Stimulated activated naive CD8-positive, alpha-beta T cell treated with anti-CD3 and anti-CD28 coated beads, Interleukin-15, Interleukin-2, amounts not matched to agents 100 ng/mL and 50 ng/mL, for 24 hours (primary cell): ENCODE data around the gene AP2A2.

Experiments
- H3K27ac Mint-ChIP-seq: one replicate; pipeline ENCODE4 v1.8.0; 2021; ENCODE audit warnings: mild to moderate bottlenecking, mixed read lengths
- H3K27me3 Mint-ChIP-seq: one replicate; pipeline ENCODE4 v1.8.0; 2021; ENCODE audit warnings: mixed read lengths
- H3K36me3 Mint-ChIP-seq: one replicate; pipeline ENCODE4 v1.8.0; 2021; ENCODE audit warnings: low read depth, mixed read lengths
- H3K4me1 Mint-ChIP-seq: one replicate; pipeline ENCODE4 v1.8.0; 2021; ENCODE audit warnings: low read depth, mixed read lengths
- H3K4me3 Mint-ChIP-seq: one replicate; pipeline ENCODE4 v1.8.0; 2021; ENCODE audit warnings: mild to moderate bottlenecking, mixed read lengths
- H3K9me3 Mint-ChIP-seq: one replicate; pipeline ENCODE4 v1.8.0; 2021; ENCODE audit warnings: mixed read lengths

The AP2A2 gene

DNA sequence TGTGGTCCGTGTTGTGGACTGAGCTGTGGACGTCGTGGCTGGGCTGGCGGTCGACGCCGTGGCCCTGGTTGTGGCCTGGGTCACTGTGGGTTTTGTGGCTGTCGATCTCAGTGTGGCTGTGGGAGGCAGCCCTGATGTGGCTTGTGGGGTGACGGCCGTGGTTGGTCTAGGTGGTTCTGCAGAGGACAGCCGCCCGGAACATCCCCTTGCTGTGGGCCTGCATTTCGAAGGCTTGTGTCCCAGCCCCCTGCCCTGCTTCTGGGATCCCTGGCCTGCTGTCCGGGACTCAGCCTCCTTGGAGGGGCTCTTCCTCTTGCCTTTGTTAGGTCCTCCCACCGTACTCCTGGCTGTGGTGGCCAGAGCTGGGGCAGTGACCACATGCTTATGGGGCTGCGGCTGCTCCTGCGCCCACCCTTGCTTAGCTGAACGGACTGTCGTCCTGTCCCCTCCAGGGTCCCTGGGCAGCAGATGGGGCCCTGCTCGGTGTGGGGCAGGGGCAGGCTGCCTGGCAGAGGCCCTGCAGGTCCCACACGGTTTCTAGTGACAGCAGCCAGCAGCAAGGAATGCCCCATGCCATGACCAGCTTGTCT lies 93.7 kb downstream of the AP2A2 start:
- H3K27me3 Mint-ChIP-seq: no peaks in the 10 kb centered on the region
- H3K9me3 Mint-ChIP-seq: peaks cover 17% of the 10 kb centered on the region
- H3K4me3 Mint-ChIP-seq: no peak overlapping the region
- H3K27ac Mint-ChIP-seq: no peak overlapping the region
- H3K36me3 Mint-ChIP-seq: peaks cover 8% of the 10 kb centered on the region
- H3K4me1 Mint-ChIP-seq: peaks cover 21% of the 10 kb centered on the region

DNA sequence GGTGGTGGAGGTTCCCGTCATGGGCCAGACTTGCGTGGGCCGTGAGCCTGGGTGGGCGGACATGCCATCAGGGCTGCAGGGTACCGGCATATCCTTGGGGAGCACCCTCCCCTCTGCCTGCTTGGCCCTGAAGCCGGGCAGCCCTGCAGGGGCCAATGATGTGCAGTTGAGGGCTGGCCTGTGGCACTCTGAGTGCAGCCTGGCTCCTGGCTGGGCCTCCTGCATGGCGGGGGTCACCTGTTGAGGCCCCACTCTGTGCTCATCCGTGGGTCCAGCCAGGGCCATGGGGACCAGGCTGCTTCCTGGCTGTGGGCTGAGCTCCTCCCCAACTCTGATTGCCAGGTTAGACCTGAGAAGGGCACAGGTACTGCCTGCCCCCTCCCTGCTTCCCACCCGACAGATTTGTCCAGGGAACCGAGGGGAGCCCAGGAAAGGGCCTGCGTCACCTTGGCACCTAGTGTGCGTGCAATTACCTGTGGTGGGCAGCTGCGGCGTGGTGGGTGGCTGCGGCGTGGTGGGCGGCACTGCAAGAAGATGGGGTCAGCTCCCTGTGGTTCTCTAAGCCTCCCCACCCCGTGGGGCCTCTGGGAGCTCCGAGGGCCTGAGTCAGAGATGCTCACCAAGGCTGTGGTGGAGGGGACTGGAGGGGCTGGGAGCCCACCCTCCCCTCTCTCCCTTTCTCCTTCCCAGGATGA lies 94.7 kb downstream of the AP2A2 start:
- peaks cover 17% of the 10 kb centered on the region for H3K9me3 Mint-ChIP-seq
- no peak overlapping the region for H3K27ac Mint-ChIP-seq
- no peak overlapping the region for H3K4me3 Mint-ChIP-seq
- H3K36me3 Mint-ChIP-seq: peaks cover 8% of the 10 kb centered on the region
- no peaks in the 10 kb centered on the region for H3K27me3 Mint-ChIP-seq
- H3K4me1 Mint-ChIP-seq: peaks cover 21% of the 10 kb centered on the region

DNA sequence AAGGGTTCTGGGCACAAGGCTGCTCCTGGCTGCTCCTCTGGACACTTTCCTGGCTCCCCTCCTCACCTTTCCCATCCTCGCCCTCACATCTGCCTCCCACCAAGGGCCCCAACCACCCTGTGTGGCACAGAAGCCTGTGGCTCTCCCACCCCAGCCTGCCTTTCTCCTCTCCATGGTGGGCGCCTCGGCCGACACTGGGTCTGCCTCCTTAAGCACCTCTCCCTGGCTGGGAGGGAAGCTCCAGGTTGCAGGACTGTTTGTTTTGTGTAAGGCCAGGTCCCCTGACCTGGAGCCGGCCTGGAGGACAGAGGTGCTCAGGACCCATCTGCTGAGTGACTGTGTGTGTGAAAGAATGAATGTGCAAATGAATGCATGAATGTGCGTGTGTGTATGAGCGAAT lies 96.7 kb downstream of the AP2A2 start:
- Mint-ChIP-seq H3K9me3 (peaks cover 7% of the 10 kb centered on the region), H3K4me1 (peaks cover 10% of the 10 kb centered on the region), H3K36me3 (peaks cover 3% of the 10 kb centered on the region), H3K27me3 (no peaks in the 10 kb centered on the region), H3K4me3 (no peak overlapping the region), H3K27ac (no peak overlapping the region)

DNA sequence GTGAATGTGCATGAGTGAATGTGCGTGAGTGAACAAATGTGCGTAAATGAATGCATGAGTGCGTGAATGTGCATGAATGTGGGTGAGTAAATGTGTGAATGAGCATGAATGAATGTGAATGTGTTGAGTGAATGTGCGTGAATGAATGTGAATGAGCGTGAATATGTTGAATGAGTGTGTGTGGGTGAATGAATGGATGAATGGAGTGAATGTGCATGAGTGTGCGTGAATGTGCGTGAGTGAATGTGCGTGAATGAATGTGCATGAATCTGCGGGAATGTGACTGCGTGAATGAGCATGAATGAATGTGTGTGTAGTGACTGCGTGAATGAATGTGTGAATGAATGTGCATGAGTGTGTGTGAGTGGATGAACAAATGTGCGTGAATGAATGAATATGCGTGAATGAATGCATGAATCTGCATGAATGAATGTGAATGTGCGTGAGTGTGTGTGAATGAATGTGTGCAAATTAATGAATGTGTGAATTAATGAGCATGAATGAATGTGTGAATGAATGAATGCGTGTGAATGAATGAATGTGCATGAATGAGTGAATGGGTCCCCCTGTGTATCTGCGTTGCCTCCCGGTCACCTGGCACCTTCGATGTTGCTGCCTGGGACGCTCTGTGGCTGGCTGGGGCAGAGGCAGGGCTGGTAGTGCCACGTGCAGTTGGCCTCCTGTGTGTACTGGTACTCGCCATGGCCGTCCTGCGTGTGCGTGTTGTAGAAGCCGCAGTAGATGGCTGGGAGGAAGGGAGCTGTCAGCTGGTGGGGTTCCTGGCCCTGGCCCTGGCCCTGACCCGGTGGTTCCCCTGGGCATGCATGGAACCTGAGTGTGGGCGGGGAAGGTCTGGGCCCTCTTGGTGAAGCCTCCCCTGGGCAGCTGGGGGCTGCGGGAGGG lies 97.5 kb downstream of the AP2A2 start:
- peaks cover 2% of the 10 kb centered on the region for H3K36me3 Mint-ChIP-seq
- H3K9me3 Mint-ChIP-seq: peaks cover 2% of the 10 kb centered on the region
- H3K27me3 Mint-ChIP-seq: no peaks in the 10 kb centered on the region
- peaks cover 2% of the 10 kb centered on the region for H3K4me1 Mint-ChIP-seq
- no peak overlapping the region for H3K4me3 Mint-ChIP-seq
- H3K27ac Mint-ChIP-seq: no peak overlapping the region

DNA sequence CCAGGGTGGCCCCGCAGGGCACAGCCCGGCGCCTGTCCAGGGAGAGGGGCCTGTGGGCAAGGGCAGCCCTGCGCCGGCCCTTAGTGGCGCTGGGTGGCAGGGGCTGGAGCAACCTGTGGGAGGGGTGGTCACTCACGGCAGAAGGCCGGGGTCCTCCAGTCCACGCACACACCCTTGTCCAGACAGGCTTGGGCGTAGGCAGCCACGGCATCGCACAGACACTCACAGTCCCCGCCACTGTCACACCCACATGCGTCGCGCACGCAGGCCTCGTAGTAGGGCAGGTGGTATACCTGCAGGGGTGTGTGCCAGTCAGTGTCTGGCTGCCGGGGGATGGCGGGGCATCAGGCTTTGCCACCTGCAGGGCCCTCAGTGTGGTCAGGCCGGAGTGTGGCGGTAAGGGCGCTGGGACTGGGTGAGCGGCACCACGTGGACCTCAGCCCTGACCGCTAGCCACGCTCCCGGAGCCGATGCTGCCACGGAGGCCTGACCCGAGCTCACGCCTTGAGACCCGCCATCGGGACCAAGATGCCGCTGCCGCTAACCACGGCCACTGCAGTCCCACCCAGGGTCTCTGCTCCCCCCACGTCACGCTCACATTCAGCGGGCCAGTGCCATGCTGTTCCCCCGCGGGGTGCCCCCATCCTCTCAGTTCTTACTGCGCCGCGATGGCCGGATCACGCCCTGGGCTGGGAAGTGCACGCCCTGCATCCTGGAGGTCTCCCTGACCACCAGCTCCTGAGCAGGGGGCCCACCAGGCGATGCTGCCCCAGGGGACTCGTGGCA lies 98.3 kb downstream of the AP2A2 start:
- Mint-ChIP-seq H3K27me3 (no peaks in the 10 kb centered on the region), H3K27ac (no peak overlapping the region), H3K4me3 (no peak overlapping the region), H3K4me1 (no peaks in the 10 kb centered on the region), H3K9me3 (no peaks in the 10 kb centered on the region), H3K36me3 (no peaks in the 10 kb centered on the region)

DNA sequence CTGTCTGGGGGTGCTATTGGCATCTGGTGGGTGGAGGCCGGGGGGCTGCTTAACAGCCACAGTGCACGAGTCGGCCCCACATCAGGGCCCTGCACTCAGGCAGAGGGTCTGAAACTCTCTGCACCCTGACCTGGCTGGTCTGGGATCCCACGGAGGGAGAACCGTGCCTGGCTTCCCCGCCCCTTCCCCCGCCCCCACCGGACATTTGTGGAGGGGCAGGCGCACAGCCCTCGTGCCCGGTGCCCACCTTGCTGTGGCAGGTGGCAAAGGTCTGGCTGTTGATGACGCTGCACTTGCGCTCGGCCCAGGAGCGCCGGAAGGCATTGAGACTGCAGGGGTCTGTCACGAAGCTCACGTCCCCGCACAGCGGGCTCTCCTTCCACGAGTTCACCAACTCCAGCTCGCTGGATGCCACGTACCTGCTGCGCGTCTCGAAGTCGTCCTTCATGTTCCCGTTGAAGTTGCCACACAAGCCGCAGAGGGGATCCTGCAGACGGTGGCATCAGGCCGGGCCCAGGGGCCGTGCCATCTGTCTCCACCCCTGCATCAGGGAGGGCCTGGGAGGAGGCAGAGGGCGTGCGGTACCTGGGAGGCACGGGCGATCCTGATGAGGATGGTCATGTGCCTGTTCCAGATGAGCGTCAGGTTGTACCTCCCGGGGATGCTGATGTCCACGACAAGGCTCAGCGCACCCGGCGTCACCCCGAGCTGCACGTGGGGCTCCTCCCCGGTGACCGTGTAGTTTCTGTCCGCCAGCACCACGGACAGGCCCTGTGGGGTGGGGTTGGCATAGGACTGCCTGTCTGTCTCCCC lies 99.1 kb downstream of the AP2A2 start:
- Mint-ChIP-seq H3K4me1 (no peaks in the 10 kb centered on the region), H3K27me3 (no peaks in the 10 kb centered on the region), H3K36me3 (no peaks in the 10 kb centered on the region), H3K27ac (no peak overlapping the region), H3K4me3 (no peak overlapping the region), H3K9me3 (no peaks in the 10 kb centered on the region)

DNA sequence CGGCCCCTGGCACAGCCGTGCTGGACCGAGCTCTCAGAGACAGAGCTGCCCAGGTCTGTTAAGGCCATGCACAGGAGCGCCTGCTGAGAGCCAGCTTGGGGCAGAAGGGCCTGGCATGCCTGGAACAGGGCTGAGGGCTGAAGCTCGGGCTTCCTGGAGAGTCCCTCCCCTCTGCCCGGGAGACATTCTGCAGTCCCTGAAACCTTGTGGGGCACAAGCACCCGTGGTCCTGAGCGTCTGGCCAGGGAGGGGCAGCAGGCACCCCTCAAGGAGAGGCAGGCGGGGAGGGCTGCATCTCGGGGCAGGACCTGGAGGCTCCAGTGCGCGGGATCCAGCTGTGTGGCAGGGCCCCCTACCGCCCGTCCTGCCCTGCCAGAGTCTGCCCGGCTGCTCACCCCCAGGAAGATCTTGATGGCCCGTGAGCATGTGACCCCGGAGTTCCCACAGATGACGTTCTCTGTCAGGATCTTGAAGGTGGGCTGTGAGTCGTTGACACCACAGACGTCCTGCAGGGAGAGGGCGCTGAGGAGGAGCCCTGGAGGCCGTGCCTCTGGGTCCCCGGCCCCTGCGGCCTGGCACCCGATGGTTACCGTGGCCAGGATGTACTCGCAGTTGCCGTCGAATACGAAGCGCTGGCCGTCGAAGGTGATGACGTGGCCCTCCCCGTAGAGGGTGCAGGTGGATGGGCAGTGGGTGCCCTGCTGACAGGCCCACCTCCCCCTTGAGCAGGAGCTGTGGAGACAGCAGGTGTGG lies 99.9 kb downstream of the AP2A2 start:
- Mint-ChIP-seq H3K36me3 (no peaks in the 10 kb centered on the region), H3K27me3 (no peaks in the 10 kb centered on the region), H3K27ac (no peak overlapping the region), H3K9me3 (no peaks in the 10 kb centered on the region), H3K4me3 (no peak overlapping the region), H3K4me1 (no peaks in the 10 kb centered on the region)

DNA sequence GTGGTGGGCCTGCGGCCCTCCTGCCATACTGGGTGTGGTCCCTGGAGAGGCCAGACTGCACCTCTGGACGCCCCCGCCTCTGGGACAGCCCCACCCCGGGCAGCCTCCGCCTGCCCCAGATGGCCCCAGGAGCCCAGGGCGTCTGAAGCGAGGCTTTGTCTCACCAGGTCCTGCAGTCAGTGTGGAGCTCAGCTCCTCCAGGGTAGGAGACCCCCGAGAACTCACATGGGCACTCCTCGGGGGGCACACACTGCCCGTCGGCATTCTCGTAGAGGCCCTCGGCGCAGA lies 100.4 kb downstream of the AP2A2 start:
- Mint-ChIP-seq H3K9me3 (no peaks in the 10 kb centered on the region), H3K4me1 (no peaks in the 10 kb centered on the region), H3K36me3 (no peaks in the 10 kb centered on the region), H3K27ac (no peak overlapping the region), H3K4me3 (no peak overlapping the region), H3K27me3 (no peaks in the 10 kb centered on the region)

DNA sequence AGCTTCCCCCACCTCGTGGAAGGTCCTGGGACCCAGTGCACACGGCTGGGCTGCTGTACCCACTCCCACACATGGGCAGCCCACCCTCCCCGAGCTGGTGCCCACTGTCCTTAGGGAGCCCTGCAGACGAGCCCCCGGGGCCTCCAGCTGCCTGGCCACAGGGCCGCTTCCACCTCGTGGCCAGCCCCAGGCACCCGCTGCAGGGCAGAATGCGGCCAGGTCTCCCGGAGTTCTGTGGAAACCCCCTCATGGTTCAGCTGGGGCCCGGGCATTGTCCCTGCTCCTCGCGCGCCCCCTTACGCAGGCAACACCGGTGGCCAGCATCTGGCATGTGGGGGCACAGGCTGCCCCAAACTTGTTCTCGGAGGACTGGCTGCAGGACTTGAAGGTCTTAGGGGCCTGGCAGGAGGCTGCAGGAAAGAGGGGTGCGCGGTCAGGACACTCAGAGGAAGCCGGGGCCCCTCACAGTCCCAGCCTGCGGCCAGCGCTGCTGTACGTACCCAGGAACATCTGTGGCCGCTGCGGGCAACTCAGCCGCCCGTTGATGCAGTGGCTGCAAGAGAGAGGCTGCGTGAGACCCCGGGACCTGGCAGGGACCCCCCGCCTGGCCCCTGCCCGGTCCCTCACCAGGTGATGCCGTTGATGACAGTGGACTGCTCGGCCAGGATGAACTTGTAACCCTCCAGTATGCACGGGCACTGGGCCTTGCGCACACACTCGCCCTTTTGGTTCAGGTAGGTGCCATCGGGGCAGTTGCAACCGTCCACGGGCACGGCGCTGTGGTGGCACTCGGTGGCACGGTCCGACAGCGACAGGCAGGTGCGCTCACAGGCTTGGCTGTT lies 101.2 kb downstream of the AP2A2 start:
- no peaks in the 10 kb centered on the region for H3K4me1 Mint-ChIP-seq
- H3K9me3 Mint-ChIP-seq: no peaks in the 10 kb centered on the region
- no peaks in the 10 kb centered on the region for H3K36me3 Mint-ChIP-seq
- H3K27me3 Mint-ChIP-seq: no peaks in the 10 kb centered on the region
- H3K4me3 Mint-ChIP-seq: no peak overlapping the region
- H3K27ac Mint-ChIP-seq: no peak overlapping the region

DNA sequence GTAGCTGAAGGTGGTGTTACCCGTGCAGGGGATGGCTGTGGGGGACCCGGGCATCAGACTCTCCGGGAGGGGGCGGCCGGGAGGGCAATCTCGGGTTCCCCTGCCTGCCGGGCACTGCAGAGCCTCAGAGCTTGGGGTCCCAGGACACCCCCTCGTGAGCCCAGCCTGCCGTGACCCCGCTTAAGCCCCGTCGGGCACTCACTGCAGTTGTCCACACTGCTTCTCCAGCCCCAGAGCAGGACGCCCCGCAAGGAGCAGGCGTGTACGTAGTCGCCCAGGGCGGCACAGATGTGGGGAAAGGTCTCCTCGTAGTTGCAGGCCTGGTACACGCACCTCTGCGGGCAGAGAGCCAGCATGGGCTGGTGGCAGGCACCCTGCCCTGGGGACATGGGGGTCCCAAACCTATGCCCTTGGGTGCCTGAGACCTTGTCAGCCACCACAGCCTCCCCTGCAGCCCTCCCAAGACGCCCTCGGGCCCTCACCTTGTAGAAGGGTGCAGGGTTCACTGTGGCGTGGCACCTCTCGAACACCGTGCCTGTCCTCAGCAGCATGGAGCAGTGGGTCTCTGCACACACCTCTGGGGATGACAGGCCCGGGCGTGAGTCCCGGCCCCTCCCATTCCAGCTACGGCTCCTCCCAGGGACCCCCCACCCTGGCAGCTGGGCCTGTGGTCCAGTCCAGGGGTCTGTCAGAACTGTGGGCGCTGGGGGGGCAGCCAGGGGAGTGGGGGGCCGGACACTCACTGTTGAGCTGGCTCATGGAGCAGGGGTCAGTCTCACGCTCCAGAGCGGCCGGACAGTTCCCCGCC lies 102.0 kb downstream of the AP2A2 start:
- H3K4me3 Mint-ChIP-seq: no peak overlapping the region
- no peaks in the 10 kb centered on the region for H3K9me3 Mint-ChIP-seq
- H3K27me3 Mint-ChIP-seq: no peaks in the 10 kb centered on the region
- H3K27ac Mint-ChIP-seq: no peak overlapping the region
- H3K36me3 Mint-ChIP-seq: no peaks in the 10 kb centered on the region
- no peaks in the 10 kb centered on the region for H3K4me1 Mint-ChIP-seq

DNA sequence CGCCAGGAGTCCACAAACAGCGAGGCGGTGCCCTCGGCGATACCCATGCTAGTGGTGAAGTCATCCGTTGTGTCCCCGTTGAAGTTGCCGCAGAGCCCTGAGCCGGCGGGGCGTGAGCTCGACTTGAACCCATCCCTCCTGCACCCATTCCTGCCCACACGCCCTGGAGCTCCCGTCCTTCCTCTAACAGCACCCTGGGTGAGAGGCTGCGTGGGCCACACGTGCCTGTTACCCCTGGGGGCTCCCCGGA lies 102.5 kb downstream of the AP2A2 start:
- Mint-ChIP-seq H3K27me3 (no peaks in the 10 kb centered on the region), H3K4me1 (no peaks in the 10 kb centered on the region), H3K4me3 (no peak overlapping the region), H3K9me3 (no peaks in the 10 kb centered on the region), H3K27ac (no peak overlapping the region), H3K36me3 (no peaks in the 10 kb centered on the region)

DNA sequence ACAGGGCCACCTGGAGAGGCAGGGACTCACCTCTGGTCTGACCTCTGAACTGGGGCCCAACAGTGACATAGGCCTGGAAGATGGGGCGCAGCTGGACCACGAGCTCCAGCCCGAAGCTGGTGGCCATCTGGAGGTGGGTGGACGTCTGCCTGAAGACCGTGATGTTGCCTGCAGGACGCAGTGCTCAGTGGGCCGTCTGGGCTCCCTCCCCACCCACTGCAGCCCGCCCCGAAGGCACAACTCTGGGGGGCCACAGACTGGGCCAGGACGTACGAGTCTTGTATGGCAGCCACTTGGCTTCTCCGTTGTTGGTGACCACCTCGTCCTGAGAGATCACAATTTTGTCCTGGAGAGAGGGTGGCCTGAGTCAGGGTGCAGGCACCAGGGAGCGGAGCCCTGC lies 102.9 kb downstream of the AP2A2 start:
- no peaks in the 10 kb centered on the region for H3K36me3 Mint-ChIP-seq
- H3K9me3 Mint-ChIP-seq: no peaks in the 10 kb centered on the region
- H3K4me3 Mint-ChIP-seq: no peak overlapping the region
- no peak overlapping the region for H3K27ac Mint-ChIP-seq
- no peaks in the 10 kb centered on the region for H3K4me1 Mint-ChIP-seq
- no peaks in the 10 kb centered on the region for H3K27me3 Mint-ChIP-seq

DNA sequence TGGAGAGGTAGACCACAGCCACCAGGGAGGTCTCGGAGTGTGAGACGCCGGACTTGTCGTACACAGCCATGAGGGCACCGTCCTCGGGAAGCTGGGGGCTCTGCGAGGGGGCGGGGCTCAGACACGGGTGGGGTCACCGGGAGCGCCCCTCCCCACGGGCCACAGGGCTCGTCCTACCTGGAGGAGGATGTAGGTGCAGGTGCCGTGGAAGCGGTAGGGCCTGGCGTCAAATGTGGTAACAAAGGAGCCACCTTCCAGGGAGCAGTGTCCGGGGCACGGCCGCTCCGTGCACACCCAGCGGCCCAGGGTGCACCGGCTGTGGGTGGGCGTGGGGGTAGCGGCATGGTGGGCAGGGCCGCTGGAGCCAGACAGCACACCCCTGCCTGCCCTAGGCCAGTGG lies 103.4 kb downstream of the AP2A2 start:
- Mint-ChIP-seq H3K4me1 (no peaks in the 10 kb centered on the region), H3K27ac (no peak overlapping the region), H3K36me3 (no peaks in the 10 kb centered on the region), H3K4me3 (no peak overlapping the region), H3K9me3 (no peaks in the 10 kb centered on the region), H3K27me3 (no peaks in the 10 kb centered on the region)
